Stimulated activated CD8-positive, alpha-beta memory T cell treated with anti-CD3 and anti-CD28 coated beads, Interleukin-15, amount 100 ng/mL, for 1 hour (primary cell): ENCODE measurements around the gene DCTN2.
"Not testable (repeated sequence)": the region's sequence is repeated elsewhere in the genome, so short reads cannot be mapped to it uniquely, and the experiment has no call there.

Source experiments
- DNase-seq: peaks from one replicate; pipeline ENCODE4 v3.0.0-alpha.2; 2020; ENCODE audit warnings: low read depth

Gene DCTN2

GRCh38 chr12:57515408-57515933, 31.5 kb downstream of the DCTN2 start:
- DNase-seq = no peak

- DNase-seq = no peak
Measured at GRCh38 chr12:57514720-57515407, 32.1 kb downstream of the DCTN2 start.

GRCh38 chr12:57514246-57514645, 32.7 kb downstream of the DCTN2 start:
- not testable (repeated sequence) for DNase-seq

GRCh38 chr12:57513677-57514076, 33.3 kb downstream of the DCTN2 start:
- not testable (repeated sequence) for DNase-seq

GRCh38 chr12:57513266-57513665, 33.7 kb downstream of the DCTN2 start:
- no peak for DNase-seq

- no peak for DNase-seq
Measured at GRCh38 chr12:57512665-57513064, 34.3 kb downstream of the DCTN2 start.

GRCh38 chr12:57511588-57512325, 35.2 kb downstream of the DCTN2 start:
- DNase-seq = no peak

GRCh38 chr12:57511161-57511560, 35.8 kb downstream of the DCTN2 start:
- DNase-seq = no peak

- DNase-seq = not testable (repeated sequence)
Measured at GRCh38 chr12:57507796-57508195, 39.2 kb downstream of the DCTN2 start.

GRCh38 chr12:57506541-57506940, 40.5 kb downstream of the DCTN2 start:
- not testable (repeated sequence) for DNase-seq

GRCh38 chr12:57502311-57502969, 44.6 kb downstream of the DCTN2 start:
- not testable (repeated sequence) for DNase-seq

GRCh38 chr12:57500213-57500612, 46.8 kb downstream of the DCTN2 start:
- no peak for DNase-seq

- DNase-seq = no peak
Measured at GRCh38 chr12:57498571-57498970, 48.4 kb downstream of the DCTN2 start.

- DNase-seq = no peak
Measured at GRCh38 chr12:57498132-57498502, 48.9 kb downstream of the DCTN2 start.

- no peak for DNase-seq
Measured at GRCh38 chr12:57497223-57498131, 49.5 kb downstream of the DCTN2 start.

- DNase-seq = no peak
Measured at GRCh38 chr12:57496822-57497221, 50.2 kb downstream of the DCTN2 start.

- not testable (repeated sequence) for DNase-seq
Measured at GRCh38 chr12:57495051-57495701, 51.8 kb downstream of the DCTN2 start.

GRCh38 chr12:57491393-57492280, 55.4 kb downstream of the DCTN2 start:
- DNase-seq = no peak

GRCh38 chr12:57490126-57490525, 56.9 kb downstream of the DCTN2 start:
- DNase-seq = no peak

GRCh38 chr12:57489157-57489641, 57.8 kb downstream of the DCTN2 start:
- DNase-seq = no peak
